Measurements from ENCODE around the gene TGFB1.

DNA sequence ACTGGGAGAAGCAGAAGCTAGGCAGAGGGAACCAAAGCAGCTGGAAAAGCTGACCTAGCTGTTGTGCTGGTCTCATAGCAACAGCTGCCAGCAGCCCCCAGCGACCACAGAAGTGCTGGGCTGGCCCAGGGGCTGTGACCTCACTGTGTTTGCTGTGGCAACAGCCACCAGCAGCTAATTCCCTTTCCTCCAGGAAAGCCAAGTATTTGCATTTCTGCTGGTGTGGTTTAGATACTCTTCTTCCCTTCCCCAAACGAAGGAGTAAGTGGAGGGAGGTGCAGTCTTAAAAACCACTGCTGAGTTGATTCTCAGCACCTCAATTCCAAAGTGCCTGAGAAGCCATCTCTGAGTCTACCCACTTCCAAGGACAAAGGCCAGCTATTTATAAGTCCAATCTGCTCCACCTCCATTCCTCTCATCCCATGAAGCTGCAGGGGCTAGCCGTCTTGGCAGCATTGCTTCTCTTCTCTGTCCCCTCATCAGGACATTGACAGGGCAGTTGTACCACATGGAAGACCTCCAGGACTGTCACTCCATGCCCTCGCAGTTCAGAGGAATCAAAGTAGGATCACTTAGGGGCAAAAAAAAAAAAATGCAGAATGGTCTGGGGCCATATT is 55.3 kb downstream of the TGFB1 start:
- TF ChIP-seq GATA2 (IDR thresholded peaks at IDR 0.05; ENCODE audit: low read depth, low read length) = no peak
- no peak for TF ChIP-seq GATA3 (IDR thresholded peaks at IDR 0.05; ENCODE audit: low read depth, low read length)

Measured in SH-SY5Y (cell line).